Fibroblast of skin of abdomen (primary cell): ENCODE results near the gene ANK2.
"Not testable (repeated sequence)": the region's sequence is repeated elsewhere in the genome, so short reads cannot be mapped to it uniquely, and the experiment has no call there.

Source experiments
- DNase-seq: peaks from one replicate; pipeline ENCODE4 v3.0.0-alpha.2; 2013

Gene ANK2

DNA sequence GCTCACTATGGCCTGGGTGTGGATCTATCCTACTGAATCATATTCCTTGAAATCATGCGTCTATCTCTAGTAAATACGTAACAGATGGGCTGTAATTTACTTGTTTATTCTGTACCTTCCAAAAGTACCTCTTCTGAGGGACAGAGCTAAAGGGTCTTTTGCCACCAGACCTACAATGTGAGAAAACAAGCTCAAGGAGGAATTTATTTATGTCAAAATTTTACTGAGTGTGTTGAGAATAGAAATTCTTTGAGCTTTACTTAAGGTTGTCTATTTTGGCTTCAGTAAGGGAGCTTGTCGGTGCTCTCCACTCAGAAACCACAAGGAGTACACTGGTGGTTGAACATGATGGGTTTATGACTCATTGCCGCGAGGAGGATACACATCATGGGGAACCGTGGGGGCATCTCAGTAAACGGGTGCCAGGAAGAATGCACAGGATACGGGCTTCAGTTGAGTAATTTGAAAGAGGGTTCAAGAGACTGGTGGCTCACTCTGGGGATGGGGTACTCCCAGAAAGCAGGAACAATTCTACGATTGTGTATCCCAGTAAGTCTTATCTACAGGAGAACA, 3.0 kb downstream of the ANK2 start:
- peak; percentile 46 for DNase-seq

DNA sequence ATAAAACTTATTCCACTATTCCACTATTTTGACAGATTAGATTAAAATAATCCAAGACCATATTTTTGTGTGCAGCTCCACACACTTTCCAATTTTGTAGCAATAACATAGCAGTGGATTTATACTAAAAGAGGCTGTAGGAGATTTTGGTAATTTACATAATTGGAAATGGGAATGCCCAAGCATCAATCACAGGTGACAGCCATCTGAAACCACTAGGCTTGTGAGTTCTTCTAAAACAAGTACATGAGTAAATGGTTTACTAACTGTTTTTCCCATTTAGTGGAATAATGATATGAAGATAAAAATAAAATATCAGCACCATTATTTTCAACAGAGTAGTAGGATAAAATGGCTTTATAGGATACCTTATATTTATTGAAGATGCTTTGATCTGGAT, 4.4 kb downstream of the ANK2 start:
- DNase-seq: no peak

DNA sequence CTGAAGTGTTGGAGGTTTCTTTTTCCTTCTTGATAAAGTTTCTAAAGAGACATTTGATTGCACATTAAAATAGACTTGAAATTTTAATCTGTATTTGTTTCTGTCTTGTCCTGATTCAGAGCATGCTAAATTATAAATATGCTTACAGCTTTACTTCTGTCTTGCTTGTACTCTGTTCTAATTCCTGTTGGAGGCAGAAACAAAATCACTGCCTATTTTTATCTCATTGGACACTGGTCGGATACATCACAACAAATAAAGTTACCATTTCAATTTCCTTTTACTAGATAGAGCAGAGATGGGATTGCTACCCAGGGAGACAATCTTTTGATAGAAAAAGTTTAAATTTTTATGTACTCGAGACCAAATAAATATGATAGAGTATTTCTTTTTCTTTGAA, 6.9 kb downstream of the ANK2 start:
- no peak for DNase-seq

DNA sequence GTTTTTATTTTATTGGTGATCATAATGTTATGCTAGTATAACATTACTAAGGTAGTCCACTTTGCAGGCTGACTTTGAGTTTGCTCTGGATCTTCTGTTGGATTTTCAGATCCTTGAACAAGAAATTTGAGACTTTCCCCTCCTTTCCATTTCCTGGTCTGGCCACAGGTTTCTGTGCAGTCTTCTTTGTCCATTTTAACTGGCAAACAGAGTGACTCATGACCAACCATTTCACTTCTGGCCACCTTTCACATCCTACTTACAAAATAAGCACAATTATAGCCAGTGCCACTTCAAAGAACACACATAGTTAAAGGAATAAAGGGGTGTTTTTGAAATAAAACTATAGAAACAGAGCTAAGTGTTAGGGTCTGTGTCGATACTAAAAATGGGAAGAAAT, 8.4 kb downstream of the ANK2 start:
- peak; percentile 13 for DNase-seq

DNA sequence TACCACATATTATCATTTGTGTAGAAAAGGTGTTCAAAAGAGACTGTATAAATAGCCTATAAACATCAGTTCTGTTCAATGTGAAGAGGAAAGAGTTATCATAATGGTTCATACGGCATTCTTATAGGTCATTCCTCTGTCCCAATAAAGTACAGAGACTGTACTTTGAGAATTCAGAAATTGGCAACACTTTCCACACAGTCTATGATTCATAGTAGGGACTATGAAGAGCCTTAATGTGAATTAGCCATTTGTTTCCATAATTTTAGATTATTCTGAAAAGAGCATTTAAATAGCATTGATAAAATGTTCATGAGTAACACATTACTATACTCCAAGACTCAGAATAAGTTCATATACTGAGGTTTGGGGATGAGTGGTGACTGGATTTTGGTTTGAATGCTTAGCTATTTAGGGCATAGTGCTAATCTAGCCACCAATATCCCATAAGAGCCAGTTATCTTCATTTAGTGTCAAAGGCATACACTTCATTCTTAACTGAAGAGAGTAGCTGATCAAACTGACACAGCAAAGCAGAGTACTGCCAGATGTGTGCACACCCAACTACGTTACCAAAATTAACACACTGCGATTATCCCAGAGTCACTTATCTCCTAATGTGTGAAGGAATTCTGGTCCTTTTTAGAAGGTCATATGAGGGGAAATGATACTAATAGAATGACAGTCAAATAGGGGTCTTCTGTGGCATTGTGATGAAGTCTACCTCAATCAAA, 10.2 kb downstream of the ANK2 start:
- DNase-seq: no peak

DNA sequence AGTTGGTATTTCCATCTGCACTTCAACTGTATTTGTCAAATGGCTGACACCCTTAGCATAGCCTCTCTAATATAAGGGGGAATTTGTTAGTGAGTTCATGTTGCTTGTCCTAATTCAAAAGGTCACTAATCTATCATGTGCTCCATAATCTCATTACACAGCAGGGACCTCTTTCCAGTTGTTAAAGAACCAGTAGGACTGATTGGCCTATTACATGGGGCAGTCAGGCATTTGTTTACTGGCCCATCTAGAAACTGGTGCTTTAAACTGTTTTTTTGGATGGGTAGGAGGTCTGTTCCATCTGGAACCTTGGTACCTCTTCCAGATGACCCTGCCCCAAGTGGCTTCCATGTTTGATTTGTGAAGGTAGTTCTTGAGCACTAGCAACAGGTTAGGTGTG, 11.4 kb downstream of the ANK2 start:
- no peak for DNase-seq

DNA sequence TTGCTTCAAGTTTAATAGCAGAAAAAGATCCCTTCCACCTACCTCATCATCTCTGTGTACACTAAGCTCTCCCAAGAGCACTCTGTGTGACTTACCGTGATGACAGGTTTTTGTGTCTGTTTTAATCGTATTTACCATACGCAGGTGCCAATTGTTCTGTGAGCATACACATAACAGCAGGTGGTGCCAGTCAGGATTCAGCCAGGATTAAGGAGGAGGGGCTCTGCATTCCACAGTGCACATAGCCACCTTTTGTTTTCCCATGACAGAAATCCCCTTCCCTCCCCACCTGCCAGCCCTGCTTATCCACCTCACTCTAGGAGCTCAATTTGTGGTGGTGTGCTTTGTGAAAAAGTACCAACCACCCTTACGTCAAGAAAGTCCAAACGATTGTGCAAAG, 14.8 kb downstream of the ANK2 start:
- no peak for DNase-seq

DNA sequence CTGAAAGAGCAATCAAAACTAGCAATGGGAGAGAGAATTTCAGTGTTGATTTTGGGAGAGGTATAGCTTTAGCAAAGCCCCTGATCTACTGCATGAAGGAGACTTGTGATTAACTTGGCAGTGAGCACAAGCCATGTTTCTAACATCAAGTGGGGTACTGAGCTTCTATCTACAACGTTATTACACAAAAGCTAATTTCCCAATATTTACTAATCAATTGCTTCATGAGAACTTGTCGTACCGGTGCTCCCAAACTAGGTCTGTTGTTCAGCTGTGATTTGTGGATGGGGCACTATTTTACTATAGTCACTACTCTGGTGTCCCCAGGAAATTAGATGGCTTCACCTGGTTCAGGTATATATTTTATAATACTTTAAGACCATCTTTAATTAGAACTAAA, 16.2 kb downstream of the ANK2 start:
- DNase-seq: no peak

DNA sequence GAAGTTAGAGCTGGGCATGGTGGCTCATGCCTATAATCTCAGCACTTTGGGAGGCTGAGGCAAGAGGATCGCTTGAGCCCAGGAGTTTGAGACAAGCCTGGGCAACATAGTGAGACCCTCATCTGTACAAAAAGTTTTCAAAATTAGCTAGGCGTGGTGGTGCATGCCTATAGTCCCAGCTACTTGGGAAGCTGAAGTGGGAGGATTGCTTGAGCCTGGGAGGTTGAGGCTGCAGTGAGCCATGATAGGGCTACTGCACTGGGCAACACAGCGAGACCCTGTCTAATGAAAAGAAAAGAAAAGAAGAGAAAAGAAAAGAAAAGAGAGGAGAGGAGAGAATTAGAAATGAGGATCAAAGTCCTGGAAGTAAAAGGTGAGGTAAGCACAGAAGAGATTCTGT, 19.3 kb downstream of the ANK2 start:
- not testable (repeated sequence) for DNase-seq

DNA sequence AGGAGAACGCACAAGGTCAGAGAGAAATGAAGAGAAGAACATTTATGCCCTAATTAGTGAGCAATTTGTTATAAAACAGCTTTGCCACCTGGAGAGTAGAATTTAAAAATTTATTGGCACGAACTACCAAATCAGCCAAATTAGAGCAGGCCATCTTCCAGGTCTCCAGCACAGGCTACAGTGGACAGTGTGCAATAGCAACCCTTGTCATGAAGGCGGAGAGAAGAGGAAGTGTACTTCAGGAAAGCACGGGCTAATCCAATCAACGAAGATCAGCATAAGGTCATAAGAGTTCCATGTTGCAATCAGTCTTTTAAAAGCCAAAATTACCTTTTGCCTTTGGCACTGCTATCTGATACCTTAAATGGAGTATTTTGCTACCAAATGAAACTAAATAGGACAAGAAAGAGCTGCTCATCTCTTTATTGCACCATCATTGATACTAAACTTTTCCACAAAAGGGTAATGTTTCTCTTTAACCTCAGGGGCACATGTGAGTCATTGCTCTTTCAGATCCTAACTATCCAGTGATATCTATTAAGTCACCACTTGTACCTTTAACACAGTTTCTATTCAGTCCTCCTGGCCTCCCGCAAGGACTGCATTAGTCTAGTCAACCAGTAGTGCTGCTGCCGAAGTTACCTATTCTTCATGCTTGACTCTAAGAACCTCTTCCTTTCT, 19.9 kb downstream of the ANK2 start:
- peak; percentile 1 for DNase-seq

DNA sequence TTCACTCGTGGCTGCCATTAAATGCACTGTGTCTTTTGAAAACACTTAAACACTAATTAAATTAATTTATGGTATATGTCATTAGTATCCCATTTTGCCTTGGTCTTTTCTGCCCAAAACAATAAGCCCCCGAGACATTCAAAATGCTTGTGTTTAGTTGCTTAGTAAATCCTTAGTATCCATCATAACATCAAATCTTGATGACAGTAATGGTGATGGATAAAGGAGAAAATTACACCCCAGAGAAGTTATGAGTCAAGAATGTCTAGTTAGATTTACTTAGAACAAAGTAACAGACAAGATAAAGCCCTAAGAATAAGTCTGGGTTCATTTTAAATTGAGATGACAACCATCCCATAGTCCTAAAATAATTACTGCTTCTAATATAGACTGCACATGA, 21.3 kb downstream of the ANK2 start:
- DNase-seq: no peak

DNA sequence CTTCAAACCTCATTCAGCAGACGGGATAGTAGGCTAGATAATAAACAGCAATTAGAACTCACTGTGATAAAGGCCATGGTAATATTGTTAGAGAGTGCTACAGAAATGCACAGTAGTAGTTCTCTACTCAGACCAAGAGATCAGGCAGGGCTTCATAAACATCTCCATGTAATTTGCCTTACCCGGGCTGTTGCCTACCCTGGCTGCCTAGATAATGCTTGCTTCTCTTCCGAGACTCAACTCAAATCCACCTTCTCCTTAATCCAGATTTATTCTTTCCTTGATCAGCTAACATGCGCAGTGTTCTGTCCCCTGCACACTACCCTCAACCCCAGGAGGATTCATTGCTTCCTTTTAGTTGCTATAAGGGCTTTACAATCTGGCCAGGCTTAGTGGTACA, 21.8 kb downstream of the ANK2 start:
- no peak for DNase-seq

DNA sequence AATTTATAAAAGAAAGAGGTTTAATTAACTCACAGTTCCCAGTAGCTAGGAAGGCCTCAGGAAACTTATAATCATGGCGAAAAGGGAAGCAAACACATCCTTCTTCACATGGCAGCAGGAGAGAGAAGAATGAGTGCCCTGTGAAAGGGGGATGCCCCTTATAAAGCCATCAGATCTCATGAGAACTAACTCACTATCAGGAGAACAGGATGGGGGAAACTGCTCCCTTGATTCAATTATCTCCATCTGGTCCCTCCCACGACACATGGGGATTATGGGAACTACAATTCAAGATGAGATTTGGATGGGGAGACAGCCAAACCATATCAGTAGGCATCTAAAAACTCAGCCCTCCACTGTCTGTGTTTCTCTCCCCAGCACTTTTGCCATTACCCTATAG, 22.4 kb downstream of the ANK2 start:
- no peak for DNase-seq

DNA sequence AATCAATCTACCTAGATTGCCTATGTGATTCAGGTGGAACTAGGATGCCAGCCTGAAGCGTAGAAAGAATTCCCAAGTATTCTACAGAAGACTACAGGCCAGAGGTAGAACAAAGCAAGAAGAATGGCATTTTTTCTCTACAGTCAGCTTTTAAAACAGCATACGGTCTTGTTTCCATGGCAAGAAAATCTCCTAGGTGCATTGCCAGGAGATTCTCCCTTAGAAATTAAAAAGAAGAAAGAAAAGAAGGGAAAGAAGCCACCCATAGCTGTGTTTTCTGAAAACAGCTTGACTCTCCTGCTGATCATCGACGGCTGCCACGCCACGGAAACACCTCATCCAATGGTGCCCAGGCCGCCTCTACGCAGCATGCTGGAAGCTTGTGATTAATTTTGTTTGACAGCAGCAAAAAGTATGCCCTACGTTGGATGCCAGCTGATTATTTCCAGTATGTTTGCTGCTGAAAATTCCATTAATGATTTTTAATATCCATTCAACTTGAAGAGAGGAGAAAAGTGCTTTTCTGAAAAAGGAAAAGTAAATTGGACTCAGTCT, 24.1 kb downstream of the ANK2 start:
- no peak for DNase-seq

DNA sequence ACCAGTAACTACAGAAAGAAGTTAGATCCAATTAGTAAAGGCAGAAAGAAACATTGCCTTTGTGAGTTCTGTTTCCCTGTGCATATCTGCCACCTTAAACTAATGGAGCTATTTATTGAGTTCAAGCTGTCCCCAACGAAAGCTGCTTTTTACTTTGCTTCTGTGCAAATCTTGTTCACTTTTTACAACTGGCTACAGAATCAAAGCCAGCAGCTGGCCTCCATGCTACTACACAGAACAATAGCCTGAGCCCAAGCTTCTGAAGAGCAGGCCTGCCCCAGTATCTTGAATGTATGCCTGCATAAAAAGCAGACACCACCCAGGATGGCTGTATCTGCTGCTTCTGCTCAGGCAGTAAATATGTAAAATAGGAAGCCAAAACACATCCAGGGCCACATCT, 28.1 kb downstream of the ANK2 start:
- DNase-seq: no peak

DNA sequence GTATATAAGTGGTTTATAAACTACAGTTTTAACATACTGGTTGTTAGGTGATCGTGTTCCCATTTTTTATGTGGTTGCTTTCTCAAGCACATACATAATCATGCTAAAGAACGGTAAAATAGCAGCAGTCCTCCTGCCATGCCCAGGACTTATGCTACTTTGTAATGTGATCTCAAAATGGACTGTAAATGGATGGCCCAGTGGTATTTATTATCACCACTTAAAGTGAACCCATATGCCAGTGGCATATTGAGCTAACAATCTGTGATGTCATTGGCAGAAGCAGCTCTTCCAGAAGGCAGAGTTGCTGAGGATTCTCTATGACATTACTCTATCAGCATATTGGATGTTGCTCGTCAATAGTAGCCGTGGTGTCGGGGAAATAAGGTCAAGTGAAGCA, 28.6 kb downstream of the ANK2 start:
- no peak for DNase-seq

DNA sequence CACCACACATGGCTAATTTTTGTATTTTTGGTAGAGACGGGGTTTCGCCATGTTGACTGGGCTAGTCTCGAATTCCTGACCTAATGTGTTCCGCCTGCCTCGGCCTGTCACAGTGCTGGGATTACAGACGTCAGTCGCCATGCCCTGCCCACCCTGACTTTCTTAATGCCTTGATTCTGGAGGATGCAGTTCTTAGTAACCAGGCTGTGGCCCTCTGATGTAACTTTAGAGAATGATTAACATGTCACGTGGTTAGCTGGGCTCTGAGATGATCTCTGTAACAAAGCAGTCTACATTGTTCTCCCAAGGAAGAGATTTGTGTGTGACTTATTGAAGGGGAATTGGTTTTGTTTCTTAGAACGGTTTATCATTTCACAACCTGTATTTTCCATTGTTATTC, 30.6 kb downstream of the ANK2 start:
- DNase-seq: peak; percentile 47

DNA sequence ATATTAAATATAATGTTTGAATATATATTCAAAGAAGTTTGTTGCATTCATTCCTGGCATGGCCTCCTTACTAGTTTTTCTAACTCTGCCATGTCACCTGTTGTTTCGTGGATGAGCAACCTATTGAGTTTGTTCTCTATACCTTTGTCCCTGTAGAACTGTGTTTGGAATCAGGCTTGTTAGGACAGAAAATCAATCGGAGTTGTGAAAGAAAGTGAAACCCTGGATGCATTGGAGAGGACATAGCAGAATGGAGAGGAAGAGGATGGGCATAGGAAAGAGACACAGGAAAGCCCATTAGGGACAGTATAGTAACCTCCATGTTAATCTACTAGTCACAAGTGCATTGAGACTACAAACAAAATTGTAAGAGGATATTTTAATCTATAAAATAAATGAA, 31.2 kb downstream of the ANK2 start:
- DNase-seq: no peak

DNA sequence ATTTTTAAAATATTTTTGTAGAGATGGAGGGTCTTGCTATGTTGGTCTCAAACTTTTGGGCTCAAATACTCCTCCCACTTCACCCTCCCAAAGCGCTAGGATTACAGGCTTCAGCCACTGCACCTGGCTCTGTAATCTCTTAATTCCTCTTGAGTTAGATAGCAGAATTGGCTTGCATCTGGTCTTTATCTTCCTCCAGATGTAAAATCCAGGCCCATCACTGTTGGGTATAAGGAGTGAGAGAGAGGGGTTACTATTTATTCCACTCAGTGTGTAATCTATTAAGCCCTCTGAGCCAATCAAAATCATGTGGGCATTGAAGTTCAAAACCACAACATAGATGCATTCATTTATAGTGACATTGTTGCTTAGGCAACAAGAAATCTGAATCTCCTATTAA, 33.9 kb downstream of the ANK2 start:
- DNase-seq: no peak

DNA sequence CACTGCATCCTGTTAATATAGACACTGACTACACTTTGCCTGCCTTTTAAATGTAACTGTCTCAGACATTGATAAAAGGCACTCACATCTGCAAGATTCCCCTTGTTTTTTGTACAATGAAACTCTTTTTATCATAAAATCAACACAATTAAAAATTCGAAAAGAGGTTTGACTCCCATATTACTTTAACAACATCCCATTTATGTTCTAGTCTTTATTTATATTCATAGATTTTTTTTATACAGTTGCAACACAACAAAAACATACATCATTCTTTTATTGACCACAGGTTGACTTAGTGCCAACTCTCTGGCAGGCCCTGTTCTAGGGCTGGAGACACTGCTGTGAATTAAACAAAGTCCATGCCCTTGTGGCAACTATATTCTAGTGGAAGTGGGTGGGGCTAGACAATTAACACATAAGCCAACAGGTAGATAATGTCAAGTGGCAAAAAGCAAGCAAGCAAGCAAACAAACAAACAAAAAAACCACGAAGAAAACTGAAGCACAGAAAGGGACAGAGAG, 36.8 kb downstream of the ANK2 start:
- no peak for DNase-seq

DNA sequence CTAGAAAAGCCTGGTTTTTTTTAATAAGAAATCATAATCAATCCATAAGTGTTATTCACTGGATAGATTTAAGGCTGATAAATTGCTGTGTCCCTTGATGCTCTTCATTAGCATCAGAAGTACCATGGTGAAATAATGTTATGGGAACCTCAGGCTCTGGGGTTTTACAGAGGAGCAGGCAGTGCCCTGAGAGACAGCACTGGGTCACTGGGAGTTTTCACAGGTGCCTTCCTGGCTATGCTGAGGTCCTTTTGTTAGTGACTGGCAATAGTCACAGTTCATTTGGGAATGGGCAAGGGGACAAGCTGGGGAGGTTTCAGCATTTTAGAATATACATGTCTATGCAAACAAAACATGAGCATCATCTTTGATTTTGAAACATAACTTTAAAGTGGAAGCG, 38.6 kb downstream of the ANK2 start:
- no peak for DNase-seq

DNA sequence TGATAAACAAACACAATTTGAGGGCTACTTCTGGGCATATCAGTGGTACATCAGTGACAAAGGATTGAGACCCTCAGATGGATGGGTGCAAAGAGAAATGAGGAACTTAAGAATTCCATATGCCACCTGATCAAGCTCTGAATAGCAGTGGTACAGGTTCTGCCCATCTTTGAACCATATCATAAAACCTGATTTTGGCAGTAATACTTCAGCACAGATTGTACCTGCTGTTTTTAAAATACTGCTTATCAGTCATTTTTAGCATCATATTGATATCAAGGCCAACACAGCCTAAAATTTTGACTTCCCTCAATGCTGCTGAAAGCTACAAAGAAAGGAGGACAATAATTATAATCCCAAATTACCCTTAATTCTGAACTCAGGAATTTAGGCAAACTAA, 41.5 kb downstream of the ANK2 start:
- no peak for DNase-seq

DNA sequence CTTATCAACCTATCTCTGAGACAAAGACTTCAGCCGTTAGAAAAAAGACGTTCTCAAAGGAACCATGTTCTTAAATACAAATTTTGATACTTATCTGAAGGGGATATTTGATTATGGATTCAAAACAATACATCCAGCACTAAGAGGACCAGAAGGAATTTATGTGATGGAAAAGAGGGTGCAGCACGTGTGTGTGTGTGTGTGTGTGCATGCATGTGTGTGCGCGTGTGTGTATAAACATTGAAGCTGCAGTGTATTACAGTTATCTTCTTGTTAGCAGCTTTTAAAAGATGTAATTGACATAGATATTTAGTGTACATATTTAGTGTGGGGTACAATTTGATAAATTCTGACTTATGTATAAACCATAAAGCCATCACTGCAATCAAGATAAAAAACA, 44.9 kb downstream of the ANK2 start:
- DNase-seq: no peak

DNA sequence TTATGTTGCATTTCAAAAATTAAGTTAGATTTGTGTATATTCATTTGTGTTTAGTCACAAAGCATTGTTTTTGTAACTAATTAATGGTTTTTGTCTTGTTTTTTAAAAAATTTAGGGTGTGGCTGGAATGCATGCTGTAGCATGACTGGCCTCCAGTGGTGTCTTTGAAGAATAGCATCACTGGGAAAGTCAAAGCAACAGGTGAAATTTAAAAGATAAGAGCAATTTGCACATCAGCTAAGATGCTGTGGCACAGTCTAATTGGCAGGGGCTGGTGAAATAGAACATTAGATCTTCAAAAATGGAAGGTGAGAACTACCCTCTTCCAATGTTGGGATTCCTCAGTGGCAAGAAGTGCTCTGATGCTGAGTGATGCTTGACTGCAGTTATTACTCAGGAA, 45.3 kb downstream of the ANK2 start:
- peak; percentile 16 for DNase-seq
